Progenitor cell of endocrine pancreas (in vitro differentiated cells): ENCODE results near the gene SPOCK1. TPM values are rescaled to one million over a fixed set of nuclear protein-coding genes. Genes with fewer than 3 reads are reported as not detected.
"Not testable (repeated sequence)": the region's sequence is repeated elsewhere in the genome, so short reads cannot be mapped to it uniquely, and the experiment has no call there.

Experiments used
- DNase-seq: peaks from one replicate; pipeline ENCODE4 v3.0.0; 2021; ENCODE audit warnings: low spot score; ENCODE audit not compliant: unreplicated experiment
- H3K27ac Mint-ChIP-seq: 2 replicates; pipeline ENCODE4 v1.8.0; 2021; ENCODE audit warnings: mild to moderate bottlenecking, moderate library complexity, mixed read lengths
- H3K27me3 Mint-ChIP-seq: 2 replicates; pipeline ENCODE4 v1.8.0; 2021; ENCODE audit warnings: mixed read lengths
- H3K36me3 Mint-ChIP-seq: 2 replicates; pipeline ENCODE4 v1.8.0; 2022; ENCODE audit warnings: mixed read lengths; ENCODE audit not compliant: insufficient read depth
- H3K4me1 Mint-ChIP-seq: 2 replicates; pipeline ENCODE4 v1.8.0; 2021; ENCODE audit warnings: low read depth, mixed read lengths
- H3K4me3 Mint-ChIP-seq: 2 replicates; pipeline ENCODE4 v1.8.0; 2021; ENCODE audit warnings: low read depth, mild to moderate bottlenecking, moderate library complexity, mixed read lengths
- H3K9me3 Mint-ChIP-seq: 2 replicates; pipeline ENCODE4 v1.8.0; 2021; ENCODE audit warnings: low read depth, mixed read lengths
- CTCF ChIP-seq: fragments of 200-600 bp; sonication (generic); IDR thresholded peaks from one replicate; pipeline ENCODE4 v1.5.0; 2021; ENCODE audit warnings: antibody characterized with exemption, mild to moderate bottlenecking; ENCODE audit not compliant: unreplicated experiment
- total RNA-seq: library from RNA; stranded (reverse); gene quantifications from 2 replicates; pipeline ENCODE4 v1.2.1, GENCODE V29; 2021

The SPOCK1 gene
- total RNA-seq, 1 donor from 2014 or later = 41.4 TPM

GRCh38 chr5:137236849-137237507 is 262.1 kb downstream of the SPOCK1 start:
- H3K27ac Mint-ChIP-seq = no peak overlapping the region
- H3K27me3 Mint-ChIP-seq = no peaks in the 10 kb centered on the region
- H3K36me3 Mint-ChIP-seq = no peaks in the 10 kb centered on the region
- no peak overlapping the region for H3K4me3 Mint-ChIP-seq
- DNase-seq = no peak
- H3K4me1 Mint-ChIP-seq = peaks cover 9% of the 10 kb centered on the region
- TF ChIP-seq CTCF = no peak
- H3K9me3 Mint-ChIP-seq = peaks cover 3% of the 10 kb centered on the region

GRCh38 chr5:137236252-137236651 is 262.9 kb downstream of the SPOCK1 start:
- no peak for DNase-seq
- H3K36me3 Mint-ChIP-seq = no peaks in the 10 kb centered on the region
- TF ChIP-seq CTCF = no peak
- H3K27ac Mint-ChIP-seq = no peak overlapping the region
- H3K9me3 Mint-ChIP-seq = peaks cover 3% of the 10 kb centered on the region
- H3K27me3 Mint-ChIP-seq = no peaks in the 10 kb centered on the region
- H3K4me1 Mint-ChIP-seq = peaks cover 9% of the 10 kb centered on the region
- H3K4me3 Mint-ChIP-seq = no peak overlapping the region

- TF ChIP-seq CTCF = no peak
- H3K4me1 Mint-ChIP-seq = peaks cover 9% of the 10 kb centered on the region
- H3K9me3 Mint-ChIP-seq = peaks cover 2% of the 10 kb centered on the region
- H3K27ac Mint-ChIP-seq = no peak overlapping the region
- H3K36me3 Mint-ChIP-seq = no peaks in the 10 kb centered on the region
- no peak overlapping the region for H3K4me3 Mint-ChIP-seq
- no peaks in the 10 kb centered on the region for H3K27me3 Mint-ChIP-seq
- no peak for DNase-seq
Observed at GRCh38 chr5:137234973-137235943, 263.9 kb downstream of the SPOCK1 start.

GRCh38 chr5:137233726-137234125 is 265.4 kb downstream of the SPOCK1 start:
- no peaks in the 10 kb centered on the region for H3K36me3 Mint-ChIP-seq
- peaks cover 3% of the 10 kb centered on the region for H3K27me3 Mint-ChIP-seq
- TF ChIP-seq CTCF = no peak
- H3K9me3 Mint-ChIP-seq = no peaks in the 10 kb centered on the region
- H3K4me1 Mint-ChIP-seq = peaks cover 9% of the 10 kb centered on the region
- no peak overlapping the region for H3K27ac Mint-ChIP-seq
- DNase-seq = no peak
- H3K4me3 Mint-ChIP-seq = no peak overlapping the region

- not testable (repeated sequence) for H3K4me1 Mint-ChIP-seq, H3K36me3 Mint-ChIP-seq, H3K27ac Mint-ChIP-seq, H3K4me3 Mint-ChIP-seq, H3K27me3 Mint-ChIP-seq, DNase-seq, H3K9me3 Mint-ChIP-seq
Observed at GRCh38 chr5:137233304-137233703, 265.8 kb downstream of the SPOCK1 start.
